PC-9 (cell line): Measurements from ENCODE around the gene IL18RAP.

Experiments
- EZH2 ChIP-seq: fragments of 200-600 bp; sonication (generic); IDR thresholded peaks from 2 replicates; pipeline ENCODE4 v1.8.0; 2017; ENCODE audit warnings: antibody characterized with exemption, low read depth
- TF ChIP-seq, protein P1 (sequence below): fragments of 200-600 bp; sonication (generic); conservative IDR thresholded peaks from 2 replicates; pipeline ENCODE4 v1.6.1; 2017; ENCODE audit warnings: mixed run types, antibody characterized with exemption, mild to moderate bottlenecking, moderate library complexity

DNA sequence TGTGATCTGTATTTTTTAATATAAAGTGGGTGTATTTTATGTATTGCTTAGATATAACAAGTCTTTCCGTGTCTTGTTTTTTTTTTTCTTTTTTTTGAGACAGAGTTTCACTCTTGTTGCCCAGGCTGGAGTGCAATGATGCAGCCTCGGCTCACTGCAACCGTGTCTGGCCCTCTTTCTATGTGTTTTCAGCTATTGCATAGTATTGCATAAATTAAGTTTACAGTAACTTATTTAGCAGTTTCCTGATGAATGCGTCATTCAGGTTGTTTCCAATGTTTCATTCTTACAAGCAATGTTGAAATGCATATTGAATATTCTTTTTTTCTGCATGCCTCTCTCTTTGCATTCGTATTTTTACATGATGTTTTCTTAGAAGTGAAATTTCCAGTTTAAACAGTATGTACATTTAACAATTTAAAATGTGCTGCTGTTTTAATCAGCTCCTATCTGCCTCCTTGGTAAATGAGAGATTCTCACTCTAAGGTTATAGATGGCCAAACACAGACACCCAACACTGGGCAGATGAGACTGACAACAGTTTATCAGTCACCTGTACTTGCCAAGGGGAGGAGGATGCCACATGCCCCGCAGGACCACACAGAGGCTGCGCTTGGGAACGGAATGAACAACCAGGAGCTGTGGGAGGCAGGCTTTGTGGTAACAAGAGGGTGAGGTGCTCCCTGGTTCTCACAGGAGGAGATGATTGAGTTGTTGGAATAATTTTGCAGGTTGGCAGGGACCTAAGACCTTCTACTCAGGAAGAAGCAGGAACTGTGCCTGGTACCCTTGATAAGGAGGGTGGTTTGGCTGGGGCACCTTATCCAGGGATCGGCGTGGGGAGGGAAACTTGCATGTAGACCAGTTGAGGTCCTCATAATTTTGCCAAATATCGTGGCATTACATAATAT is 57.6 kb downstream of the IL18RAP start:
- TF ChIP-seq, protein P1, sequence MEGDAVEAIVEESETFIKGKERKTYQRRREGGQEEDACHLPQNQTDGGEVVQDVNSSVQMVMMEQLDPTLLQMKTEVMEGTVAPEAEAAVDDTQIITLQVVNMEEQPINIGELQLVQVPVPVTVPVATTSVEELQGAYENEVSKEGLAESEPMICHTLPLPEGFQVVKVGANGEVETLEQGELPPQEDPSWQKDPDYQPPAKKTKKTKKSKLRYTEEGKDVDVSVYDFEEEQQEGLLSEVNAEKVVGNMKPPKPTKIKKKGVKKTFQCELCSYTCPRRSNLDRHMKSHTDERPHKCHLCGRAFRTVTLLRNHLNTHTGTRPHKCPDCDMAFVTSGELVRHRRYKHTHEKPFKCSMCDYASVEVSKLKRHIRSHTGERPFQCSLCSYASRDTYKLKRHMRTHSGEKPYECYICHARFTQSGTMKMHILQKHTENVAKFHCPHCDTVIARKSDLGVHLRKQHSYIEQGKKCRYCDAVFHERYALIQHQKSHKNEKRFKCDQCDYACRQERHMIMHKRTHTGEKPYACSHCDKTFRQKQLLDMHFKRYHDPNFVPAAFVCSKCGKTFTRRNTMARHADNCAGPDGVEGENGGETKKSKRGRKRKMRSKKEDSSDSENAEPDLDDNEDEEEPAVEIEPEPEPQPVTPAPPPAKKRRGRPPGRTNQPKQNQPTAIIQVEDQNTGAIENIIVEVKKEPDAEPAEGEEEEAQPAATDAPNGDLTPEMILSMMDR = no peak
- TF ChIP-seq EZH2 = no peak
